Right ventricle myocardium inferior (tissue), 1 donor: ENCODE results near the gene NPAS3. TPM values are rescaled to one million over a fixed set of nuclear protein-coding genes. Genes with fewer than 3 reads are reported as not detected.

Experiments used
- ATAC-seq: fragments of 200-7000 bp; cut with Tn5 transposase; one replicate; pipeline ENCODE4 v1.9.1; 2020; ENCODE audit warnings: mild to moderate bottlenecking, moderate library complexity
- DNase-seq: peaks from one replicate; pipeline ENCODE4 v3.0.0; 2021; ENCODE audit errors: missing footprints
- intact Hi-C: fragments of 100-400 bp; cut with DNase I; formaldehyde crosslinking; loops from one replicate; pipeline ENCODE4 v1.11.0; 2022
- total RNA-seq: library from RNA; stranded (reverse); fragmentation: NEBNext Ultra II Directional; extraction: Animal tissue kit (Norgen Biotek cat#: 25700); gene quantifications from one replicate; pipeline ENCODE4 v1.2.1, GENCODE V29; 2021
- donor health status: DM: no; HTN: yes; CAD: no; lungs with severe emphysema.

Gene NPAS3
- total RNA-seq, 1 donor from 2014 or later = 1.9 TPM

- intact Hi-C loops = no loop called here
- ATAC-seq = no peak
- DNase-seq = no peak
These were observed 588.5 kb downstream of the NPAS3 start for GRCh38 chr14:33527023-33527634.

- ATAC-seq = no peak
- no peak for DNase-seq
- intact Hi-C loops = no loop called here
These were observed 590.0 kb downstream of the NPAS3 start for GRCh38 chr14:33528655-33529054.

- DNase-seq = no peak
- no peak for ATAC-seq
- intact Hi-C loops = no loop called here
These were observed 591.4 kb downstream of the NPAS3 start for GRCh38 chr14:33529787-33530757.

- intact Hi-C loops = no loop called here
- ATAC-seq (no peak), DNase-seq (no peak)
These were observed 593.9 kb downstream of the NPAS3 start for GRCh38 chr14:33532553-33532952.

GRCh38 chr14:33534104-33534503, 595.4 kb downstream of the NPAS3 start:
- no peak for ATAC-seq
- DNase-seq = no peak
- intact Hi-C loops = no loop called here

DNA sequence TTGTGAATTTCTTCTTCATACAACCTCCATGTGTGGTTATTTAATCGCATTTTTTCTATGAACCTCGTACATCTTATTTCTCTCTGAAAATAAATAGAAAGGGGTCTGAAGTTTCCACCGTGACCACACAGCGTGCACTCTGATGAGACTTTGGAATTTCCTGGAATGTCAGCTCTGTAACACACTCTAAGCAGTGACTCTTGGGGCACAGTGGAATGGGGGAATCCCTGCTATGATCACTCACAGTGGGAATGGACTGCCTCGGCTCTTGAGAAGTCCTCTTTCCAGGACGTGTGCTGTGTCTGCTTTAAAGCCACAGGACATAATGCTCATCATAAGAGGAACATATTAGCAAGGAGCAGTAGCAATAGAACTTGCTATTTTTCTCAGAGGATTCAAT, 596.0 kb downstream of the NPAS3 start:
- intact Hi-C loops = no loop called here
- DNase-seq = no peak
- no peak for ATAC-seq

DNA sequence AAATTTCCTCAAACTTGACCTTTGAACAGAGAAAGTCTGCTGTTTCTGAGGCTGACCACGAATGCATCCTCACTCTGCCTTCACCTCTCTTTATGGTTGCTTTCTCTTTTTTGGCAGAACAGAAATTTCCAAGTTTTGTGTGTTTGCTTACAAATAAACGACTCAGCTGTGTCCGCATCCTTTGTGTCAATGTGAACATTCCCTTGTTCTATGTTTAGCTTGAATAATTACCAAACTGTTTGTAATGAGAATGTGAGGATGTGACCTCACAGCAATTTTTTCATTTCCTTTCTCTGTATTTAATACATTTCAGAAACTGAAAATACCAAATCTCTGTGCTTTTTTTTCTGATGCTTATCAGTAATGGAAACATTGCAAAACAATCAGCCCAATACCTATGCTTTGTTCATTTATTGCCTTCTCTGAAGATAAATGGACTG, 601.3 kb downstream of the NPAS3 start:
- intact Hi-C loops = no loop called here
- ATAC-seq (no peak), DNase-seq (no peak)

DNA sequence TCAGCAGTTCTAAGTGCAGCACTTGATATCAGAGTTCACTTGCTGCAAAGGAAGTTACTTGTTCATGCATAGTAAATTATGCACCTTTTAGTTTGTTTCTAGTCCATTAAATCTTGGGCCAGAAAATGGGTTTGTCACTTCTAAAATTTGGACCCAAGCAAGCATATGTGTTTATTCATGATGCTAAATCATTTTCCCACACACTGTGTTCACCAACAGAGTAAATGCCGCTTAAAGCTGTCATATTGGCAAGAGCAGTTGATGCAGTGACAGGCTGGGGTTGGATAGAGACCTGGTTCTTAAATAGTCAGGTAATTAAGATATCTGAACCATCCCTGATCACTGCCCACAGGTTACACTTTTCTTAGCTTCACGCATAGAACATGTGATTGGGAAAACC, 602.5 kb downstream of the NPAS3 start:
- intact Hi-C loops = no loop called here
- ATAC-seq = no peak
- DNase-seq = no peak

DNA sequence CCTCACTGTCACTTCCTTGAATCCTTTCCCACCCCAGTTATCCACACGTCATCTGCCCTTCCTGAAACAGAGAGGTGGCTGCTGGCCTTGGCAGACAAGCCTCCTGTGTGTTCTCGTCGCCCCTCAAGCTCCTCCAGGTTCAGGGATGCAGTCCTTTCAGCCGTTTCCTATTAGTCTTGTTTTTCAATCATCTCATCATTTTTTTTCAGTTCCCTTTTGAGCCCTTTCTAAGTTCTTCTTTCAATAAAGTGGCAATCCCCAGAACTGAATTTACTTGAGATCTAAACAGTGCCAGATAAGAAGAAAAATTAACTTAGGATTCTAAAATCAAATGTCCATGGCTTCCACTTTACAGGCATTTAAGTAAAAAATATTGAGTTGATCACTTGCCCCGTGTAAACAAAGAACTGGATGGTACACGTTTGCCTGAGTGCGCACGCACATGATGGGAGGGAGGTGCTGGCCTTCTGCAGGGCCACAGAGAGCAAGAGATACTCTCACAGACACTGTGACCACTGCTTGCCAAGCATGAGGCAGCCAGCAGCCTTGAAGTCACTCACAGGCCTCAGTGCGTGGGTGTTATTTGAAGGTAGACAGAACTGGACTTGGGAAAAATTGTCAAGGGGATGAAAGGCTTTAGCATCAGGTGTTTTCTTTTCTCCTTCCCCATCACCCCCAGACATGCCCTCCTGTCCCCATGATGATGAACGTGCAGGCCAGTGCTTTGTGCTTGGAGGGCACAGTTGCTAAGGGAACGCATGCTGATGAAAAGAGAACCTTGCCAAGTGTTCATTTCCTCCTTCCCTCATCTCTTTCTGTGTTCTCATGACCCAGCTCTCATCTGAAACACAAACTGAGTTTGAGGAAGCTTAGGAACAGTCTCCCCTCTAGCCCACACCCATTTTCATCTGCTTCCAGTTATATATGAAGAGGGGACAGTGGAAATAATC, 603.9 kb downstream of the NPAS3 start:
- DNase-seq (no peak), ATAC-seq (no peak)
- intact Hi-C loops = no loop called here

DNA sequence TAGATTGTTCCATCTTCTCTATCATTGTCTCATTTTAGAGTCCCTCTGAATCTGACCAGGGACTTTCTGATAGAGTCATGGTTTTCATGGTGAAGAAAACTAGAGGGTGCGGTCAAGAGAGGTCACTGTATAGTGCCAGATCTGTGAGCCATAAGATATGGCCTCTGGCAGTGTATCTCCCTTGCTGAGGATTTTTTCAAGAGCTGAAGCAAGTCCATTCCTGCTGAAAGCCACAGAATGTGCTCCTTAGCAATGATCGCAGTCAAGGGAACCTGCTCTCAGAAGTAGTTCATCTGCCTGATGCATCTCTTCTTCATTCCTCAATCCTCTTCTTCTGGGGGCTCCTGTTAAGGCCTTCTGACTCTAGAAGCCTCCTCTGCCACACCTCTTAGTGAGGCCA, 607.0 kb downstream of the NPAS3 start:
- DNase-seq = no peak
- ATAC-seq = no peak
- intact Hi-C loops = no loop called here

- intact Hi-C loops = no loop called here
- ATAC-seq (no peak), DNase-seq (no peak)
These were observed 609.9 kb downstream of the NPAS3 start for GRCh38 chr14:33548606-33549005.

- DNase-seq = no peak
- ATAC-seq = no peak
- intact Hi-C loops = no loop called here
These were observed 613.3 kb downstream of the NPAS3 start for GRCh38 chr14:33551963-33552362.

DNA sequence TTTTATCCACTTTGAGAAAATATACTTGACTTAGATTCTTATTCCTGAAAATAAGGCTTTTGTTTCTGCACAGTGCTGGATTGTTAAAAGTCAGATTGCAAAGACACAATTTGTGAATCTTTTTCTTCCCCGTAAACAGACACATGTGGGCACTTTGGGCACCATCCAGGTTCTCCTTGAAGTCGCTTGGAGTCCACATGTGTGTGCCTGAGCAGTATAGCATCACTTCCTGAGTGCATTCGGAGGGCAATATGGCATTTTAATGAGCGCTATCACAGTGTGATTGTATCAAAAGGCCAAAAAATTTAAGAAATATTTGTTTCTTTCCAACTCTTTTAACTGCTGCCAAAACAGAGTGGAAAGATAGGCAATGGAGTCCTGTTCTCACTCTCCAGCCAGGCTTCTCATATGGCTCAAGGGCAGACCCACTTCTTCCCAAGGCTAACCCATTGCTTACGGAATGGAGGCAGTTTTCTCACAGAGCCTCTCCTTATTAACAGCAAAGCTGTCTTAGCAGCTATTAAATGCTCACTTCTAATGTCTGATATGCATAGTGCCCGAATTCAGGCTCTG, 615.1 kb downstream of the NPAS3 start:
- no peak for DNase-seq
- no peak for ATAC-seq
- intact Hi-C loops = no loop called here

- intact Hi-C loops = no loop called here
- ATAC-seq = no peak
- DNase-seq = no peak
These were observed 616.3 kb downstream of the NPAS3 start for GRCh38 chr14:33554988-33555387.

DNA sequence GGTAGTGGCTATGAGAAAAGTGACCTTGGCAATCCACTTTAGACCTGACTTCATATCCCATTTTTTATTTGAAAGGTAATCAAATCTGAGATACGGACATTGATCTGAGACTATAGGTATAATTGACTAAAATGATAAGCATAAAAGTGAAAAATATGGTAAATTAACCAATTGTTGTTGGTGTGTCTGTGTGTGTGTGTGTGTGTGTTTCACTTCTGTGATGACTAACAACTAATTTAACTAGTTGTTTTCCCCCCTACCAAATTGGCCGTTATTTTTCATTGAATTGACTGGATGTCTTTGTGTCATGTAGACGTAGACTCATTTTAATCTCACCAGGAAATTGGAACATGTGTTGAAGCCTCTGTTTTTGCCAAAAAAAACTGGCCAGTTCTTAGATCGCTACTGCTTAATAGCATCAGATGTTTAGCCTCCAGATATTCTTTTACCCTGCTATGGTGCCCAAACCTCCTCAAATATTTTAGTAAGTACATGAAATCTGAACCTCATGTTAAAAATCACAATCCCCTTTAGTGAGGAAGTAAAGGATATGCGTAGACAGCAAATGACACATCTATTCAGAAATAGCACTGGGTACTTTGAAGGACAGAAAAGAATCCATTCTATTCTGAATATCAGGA, 617.2 kb downstream of the NPAS3 start:
- DNase-seq (no peak), ATAC-seq (no peak)
- intact Hi-C loops = no loop called here

GRCh38 chr14:33556382-33557121, 617.9 kb downstream of the NPAS3 start:
- intact Hi-C loops = no loop called here
- no peak for ATAC-seq
- no peak for DNase-seq

- DNase-seq (no peak), ATAC-seq (no peak)
- intact Hi-C loops = no loop called here
These were observed 622.2 kb downstream of the NPAS3 start for GRCh38 chr14:33560718-33561431.
